Ramos (cell line): ENCODE results near the gene USP35.

ENCODE experiments used
- in situ Hi-C: fragments of 300-500 bp; cut with MboI; formaldehyde crosslinking; loops from one replicate; pipeline ENCODE4 v1.14.3; 2022; ENCODE audit warnings: low sequenced_read_pairs; ENCODE audit not compliant: unreplicated experiment

USP35 gene

GRCh38 chr11:78212586-78213371 is 24.1 kb downstream of the USP35 start:
- in situ Hi-C loops, result no loop called here

GRCh38 chr11:78213526-78214330 is 25.0 kb downstream of the USP35 start:
- in situ Hi-C loops, result no loop called here

- in situ Hi-C loops, result no loop called here
Measured at GRCh38 chr11:78214331-78215194, 25.8 kb downstream of the USP35 start.

GRCh38 chr11:78216021-78216420 is 27.3 kb downstream of the USP35 start:
- in situ Hi-C loops, result no loop called here

- in situ Hi-C loops, result no loop called here
Measured at GRCh38 chr11:78216571-78217287, 28.0 kb downstream of the USP35 start.

GRCh38 chr11:78217650-78218541 is 29.2 kb downstream of the USP35 start:
- in situ Hi-C loops, result no loop called here

GRCh38 chr11:78218707-78219492 is 30.2 kb downstream of the USP35 start:
- in situ Hi-C loops, result no loop called here

GRCh38 chr11:78219493-78220217 is 30.9 kb downstream of the USP35 start:
- in situ Hi-C loops, result loop anchor here (10.0 kb wide), 1 partner anchor 345 kb away; no protein-coding TSS in a partner anchor

- in situ Hi-C loops, result loop anchor here (10.0 kb wide), 1 partner anchor 344 kb away; no protein-coding TSS in a partner anchor
Measured at GRCh38 chr11:78220218-78221157, 31.8 kb downstream of the USP35 start.

GRCh38 chr11:78221396-78222315 is 32.9 kb downstream of the USP35 start:
- in situ Hi-C loops, result loop anchor here (10.0 kb wide), 1 partner anchor 343 kb away; no protein-coding TSS in a partner anchor

- in situ Hi-C loops, result loop anchor here (10.0 kb wide), 1 partner anchor 342 kb away; no protein-coding TSS in a partner anchor
Measured at GRCh38 chr11:78222726-78223125, 34.0 kb downstream of the USP35 start.

GRCh38 chr11:78223320-78223954 is 34.7 kb downstream of the USP35 start:
- in situ Hi-C loops, result loop anchor here (10.0 kb wide), 1 partner anchor 341 kb away; no protein-coding TSS in a partner anchor

GRCh38 chr11:78224506-78224905 is 35.8 kb downstream of the USP35 start:
- in situ Hi-C loops, result loop anchor here (10.0 kb wide), 1 partner anchor 340 kb away; no protein-coding TSS in a partner anchor

GRCh38 chr11:78224906-78225420 is 36.2 kb downstream of the USP35 start:
- in situ Hi-C loops, result loop anchor here (10.0 kb wide), 1 partner anchor 340 kb away; no protein-coding TSS in a partner anchor
